Measurements from ENCODE around the gene WDFY2. TPM values are rescaled to one million over a fixed set of nuclear protein-coding genes. Genes with fewer than 3 reads are reported as not detected.
A peak's percentile ranks its signal among the peaks of the same experiment; 100 is the strongest.

WDFY2 gene
- total RNA-seq, 2 experiments from 2014 or later: 11.3 TPM

DNA sequence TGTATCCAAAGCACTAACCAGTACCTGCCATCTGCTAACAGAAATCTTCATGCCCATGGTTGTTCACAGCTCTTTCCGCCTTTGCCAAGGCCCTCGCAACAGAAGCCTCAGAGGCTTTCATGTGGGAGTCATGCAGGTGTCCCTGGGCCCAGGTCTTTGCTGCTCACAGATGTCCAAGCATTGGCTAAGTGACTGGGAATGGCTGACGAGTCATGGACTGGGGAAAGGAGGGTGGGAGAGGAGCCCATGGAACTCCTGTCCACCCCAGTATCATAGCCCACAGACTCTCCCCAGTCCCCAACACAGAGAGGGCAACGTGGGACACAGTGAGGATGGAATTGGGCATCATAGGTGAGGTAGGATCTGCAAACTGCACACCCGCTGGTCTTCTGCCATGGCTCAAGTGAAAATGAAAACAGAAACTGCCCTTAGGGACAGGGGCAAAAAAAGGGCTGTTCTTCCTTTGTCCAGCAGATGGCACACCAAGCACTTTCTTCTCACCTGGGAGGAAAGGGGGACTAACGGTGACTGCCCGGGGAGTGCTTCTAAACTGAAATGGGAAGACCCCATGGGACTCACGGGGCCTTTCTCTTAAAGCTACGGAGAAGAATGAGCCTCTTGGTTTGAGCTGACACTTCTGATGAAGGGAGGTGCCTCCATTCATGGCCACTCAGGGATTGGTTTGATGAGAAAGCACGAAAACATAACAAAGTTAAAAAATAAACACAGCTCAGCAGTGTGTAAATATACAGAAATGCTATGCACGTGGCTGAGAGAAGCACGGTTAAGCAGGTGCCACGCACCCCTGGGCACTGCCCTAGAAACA is 230.8 kb downstream of the WDFY2 start:
- H3K27me3 Mint-ChIP-seq (ENCODE audit: low read depth): no peaks in the 10 kb centered on the region
- ChIA-PET POLR2A (interaction anchor here (0.8 to 2.0 kb wide), 4 partner anchors 10 to 364 kb away, joined by 3 to 16 read pairs (median 5); no protein-coding TSS in a partner anchor), CTCF (interaction anchor here (0.6 to 5.0 kb wide), 56 partner anchors 9 to 931 kb away, joined by 3 to 251 read pairs (median 4); partner anchors contain the start of genes CCDC70, INTS6, NEK5 and TMEM272)
- peak overlapping the region; percentile 79 for H3K27ac Mint-ChIP-seq
- ATAC-seq (peak; percentile 92), DNase-seq (peak; percentile 88)
- no peaks in the 10 kb centered on the region for H3K36me3 Mint-ChIP-seq (ENCODE audit: low read depth)
- no peaks in the 10 kb centered on the region for H3K9me3 Mint-ChIP-seq (ENCODE audit: insufficient read depth)
- H3K4me1 Mint-ChIP-seq (ENCODE audit: low read depth): peaks cover 52% of the 10 kb centered on the region
- H3K4me3 Mint-ChIP-seq: peak overlapping the region; percentile 57

DNA sequence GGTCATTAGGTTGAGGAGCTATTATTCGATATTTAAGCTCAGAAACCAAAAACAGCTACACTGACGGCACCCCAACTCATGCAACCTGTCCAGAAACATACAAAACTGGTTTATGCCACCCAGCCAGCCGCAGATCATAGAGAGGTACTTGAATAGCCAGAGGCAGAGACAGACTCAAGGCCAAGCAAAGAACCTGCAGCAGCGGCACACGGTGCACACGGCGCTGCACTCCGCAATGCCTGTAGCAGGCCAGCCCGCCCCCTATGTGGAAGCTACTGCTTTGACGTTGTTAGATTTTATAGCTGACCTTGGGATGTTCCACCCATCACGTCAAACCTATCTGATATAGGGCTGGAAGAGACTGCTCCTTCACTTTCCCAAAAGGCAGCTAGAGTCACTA is 231.6 kb downstream of the WDFY2 start:
- H3K27me3 Mint-ChIP-seq (ENCODE audit: low read depth): no peaks in the 10 kb centered on the region
- CTCF ChIA-PET: interaction anchor here (0.6 to 5.0 kb wide), 48 partner anchors 10 to 931 kb away, joined by 3 to 251 read pairs (median 4); partner anchors contain the start of genes INTS6, NEK5 and TMEM272
- no peak for DNase-seq
- POLR2A ChIA-PET: interaction anchor here (0.8 to 2.0 kb wide), 4 partner anchors 10 to 365 kb away, joined by 3 to 16 read pairs (median 5); no protein-coding TSS in a partner anchor
- no peak for ATAC-seq
- no peak overlapping the region for H3K4me3 Mint-ChIP-seq
- no peaks in the 10 kb centered on the region for H3K9me3 Mint-ChIP-seq (ENCODE audit: insufficient read depth)
- H3K36me3 Mint-ChIP-seq (ENCODE audit: low read depth): no peaks in the 10 kb centered on the region
- H3K27ac Mint-ChIP-seq: no peak overlapping the region
- H3K4me1 Mint-ChIP-seq (ENCODE audit: low read depth): peaks cover 60% of the 10 kb centered on the region

DNA sequence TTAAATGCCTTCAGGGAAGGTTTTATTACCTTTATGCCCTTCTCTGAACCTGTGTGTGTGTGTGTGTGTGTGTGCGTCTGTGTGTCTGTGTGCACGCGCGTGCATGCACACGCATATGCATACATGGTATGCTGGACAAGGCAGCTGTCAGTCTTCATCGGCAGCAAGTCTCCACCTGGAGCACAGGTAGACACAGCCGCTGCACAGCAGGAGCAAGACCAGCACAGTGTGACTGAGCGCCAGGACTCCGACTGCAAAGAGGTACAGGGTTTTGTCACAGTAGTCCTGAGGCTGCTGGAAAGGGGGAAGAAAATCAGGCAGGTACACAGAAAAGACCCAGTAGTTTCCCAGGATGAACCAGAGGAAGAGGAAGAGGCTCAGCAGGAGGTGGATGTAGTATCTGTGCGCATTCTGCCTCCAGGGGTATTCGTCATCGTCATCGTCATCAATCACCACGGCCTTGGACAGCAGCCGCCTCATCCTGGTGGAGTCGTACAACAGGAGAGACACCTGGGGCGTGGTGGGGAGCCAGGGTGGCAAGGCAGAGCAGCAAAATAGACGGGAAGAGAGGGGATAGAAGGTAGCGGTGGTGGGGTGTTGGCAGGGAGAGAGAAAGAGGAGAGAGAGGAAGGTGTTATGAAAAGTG is 232.5 kb downstream of the WDFY2 start:
- Mint-ChIP-seq H3K4me3 (no peak overlapping the region), H3K4me1 (ENCODE audit: low read depth) (peaks cover 64% of the 10 kb centered on the region), H3K27ac (no peak overlapping the region), H3K27me3 (ENCODE audit: low read depth) (no peaks in the 10 kb centered on the region), H3K9me3 (ENCODE audit: insufficient read depth) (no peaks in the 10 kb centered on the region), H3K36me3 (ENCODE audit: low read depth) (no peaks in the 10 kb centered on the region)
- no peak for ATAC-seq
- ChIA-PET CTCF (interaction anchor here (1.3 to 5.0 kb wide), 12 partner anchors 9 to 310 kb away, joined by 3 to 251 read pairs (median 14); partner anchors contain the start of gene NEK5), POLR2A (no interaction called here)
- DNase-seq: no peak

Small RNA genes within 50 kb of the gene (microRNA-seq; reads per million reads assigned to microRNA genes)
- gene MIR4703: not detected

Other genes with a start within 250 kb of the WDFY2 start
- not detected for gene SERPINE3, start 244.8 kb upstream of the WDFY2 start, total RNA-seq
- gene INTS6, start 131.4 kb upstream of the WDFY2 start, total RNA-seq: 10 to 100 TPM; 48.9 to 52.0 TPM
- 10 to 100 TPM in 1 of 2 experiments, 1 to 10 TPM in 1; 8.9 to 10.0 TPM for gene DHRS12, start 219.7 kb downstream of the WDFY2 start, total RNA-seq

Data from activated CD8-positive, alpha-beta T cell treated with anti-CD3 and anti-CD28 coated beads, Interleukin-2, amount 10 ng/mL, durations not matched to agents 7 days and 5 days (primary cell).